Spleen (tissue), 11 donors: ENCODE measurements around the gene NTRK1. TPM values are rescaled to one million over a fixed set of nuclear protein-coding genes. Genes with fewer than 3 reads are reported as not detected.

Experiments
- DNase-seq: peaks from one replicate; pipeline ENCODE4 v3.0.0-alpha.2; 2020
- H3K27ac ChIP-seq, 8 donors: fragments of 200-600 bp; sonication (generic) in 7 of 8; 1 replicate in 4 of 8; 2 replicates in 4 of 8; pipeline versions ENCODE4 v1.5.0 to v1.8.0; 2016 to 2021; ENCODE audit warnings: inconsistent platforms in 4 of 8, mild to moderate bottlenecking in 4 of 8, moderate library complexity in 1 of 8
- H3K27me3 ChIP-seq, 7 donors: fragments of 200-600 bp; sonication (generic) in 6 of 7; replicated peaks in 1 of 7; 1 replicate in 4 of 7; 2 replicates in 3 of 7; pipeline versions ENCODE4 v1.5.0 to v1.8.0; 2016 to 2021; ENCODE audit warnings: inconsistent platforms in 3 of 7, mild to moderate bottlenecking in 1 of 7
- H3K36me3 ChIP-seq, 6 donors: fragments of 200-600 bp; sonication (generic) in 5 of 6; 1 replicate in 4 of 6; 2 replicates in 2 of 6; pipeline versions ENCODE4 v1.5.0 to v1.8.0; 2016 to 2021; ENCODE audit warnings: inconsistent platforms in 2 of 6
- H3K4me1 ChIP-seq, 6 donors: fragments of 200-600 bp; sonication (generic) in 5 of 6; 1 replicate in 3 of 6; 2 replicates in 3 of 6; pipeline versions ENCODE4 v1.5.0 to v1.8.0; 2016 to 2021; ENCODE audit warnings: inconsistent platforms in 3 of 6
- H3K4me3 ChIP-seq, 8 donors: fragments of 200-600 bp; sonication (generic) in 7 of 8; 1 replicate in 4 of 8; 2 replicates in 4 of 8; pipeline versions ENCODE4 v1.5.0 to v1.8.0; 2016 to 2021; ENCODE audit warnings: inconsistent platforms in 4 of 8, mild to moderate bottlenecking in 4 of 8, moderate library complexity in 2 of 8
- H3K9me3 ChIP-seq, 8 donors: fragments of 200-600 bp; sonication (generic) in 7 of 8; 1 replicate in 4 of 8; 2 replicates in 4 of 8; pipeline versions ENCODE4 v1.5.0 to v1.8.0; 2016 to 2021; ENCODE audit warnings: inconsistent platforms in 4 of 8
- CTCF ChIP-seq, 11 experiments: fragments of 200-600 bp in 7 of 11; fragments of 450-650 bp in 4 of 11; sonication (generic) in 4 of 11; IDR thresholded peaks in 8 of 11; conservative IDR thresholded peaks in 3 of 11; 1 replicate in 7 of 11; 2 replicates in 4 of 11; pipeline versions ENCODE4 v1.4.0 to v1.8.0; 2016 to 2021; ENCODE audit warnings: antibody characterized with exemption in 11 of 11, inconsistent platforms in 4 of 11, mild to moderate bottlenecking in 1 of 11
- POLR2A ChIP-seq, 3 donors: fragments of 450-650 bp; IDR thresholded peaks; one replicate each; pipeline ENCODE4 v1.5.1; 2017; ENCODE audit warnings: antibody characterized with exemption in 3 of 3, mild to moderate bottlenecking in 1 of 3
- POLR2AphosphoS5 ChIP-seq, 3 donors: sonication (generic); formaldehyde crosslinking; IDR thresholded peaks; one replicate each; pipeline ENCODE4 v1.5.1; 2017; ENCODE audit warnings: antibody characterized with exemption in 3 of 3
- WGBS, 5 donors: extraction: QIAGEN DNeasy Blood & Tissue Kit in 3 of 5; methylation state at CpG; one replicate each; pipeline versions ENCODE4 v1.1.5 to v1.1.7; 2013 to 2018; 5-methylcytosine and 5-hydroxymethylcytosine counted together
- intact Hi-C: fragments of 100-400 bp; cut with DNase I; formaldehyde crosslinking; loops from one replicate; pipeline ENCODE4 v1.15.0; 2023; ENCODE audit warnings: low total_unique reads
- polyA plus RNA-seq, 3 donors: library from polyadenylated mRNA; stranded (reverse); fragments of 200-250 nt; gene quantifications; one replicate each; pipeline ENCODE4 v1.2.1, GENCODE V29; 2013
- total RNA-seq, 7 donors: library from RNA; depleted of rRNA in 3 of 7; stranded (reverse); fragments of >200 nt in 3 of 7; fragmentation: NEBNext Ultra II Directional in 4 of 7; extraction: Animal tissue kit (Norgen Biotek cat#: 25700) in 4 of 7; gene quantifications; one replicate each; pipeline versions ENCODE4 v1.1.0 to v1.2.1, GENCODE V29; 2016 to 2021
- donor health status: healthy with polysubstance abuse.
- donor health status: DM: no; HTN: no; CAD: no; lungs with moderate emphysema.
- donor health status: DM: no; HTN: no; CAD: no.
- donor health status: Bipolar disorder and iron deficiency.
- donor health status: healthy.
- donor health status: DM: no; HTN: no; CAD: no.
- donor health status: DM: yes; HTN: yes; CAD: no.

The NTRK1 gene
- total and polyA plus RNA-seq, 10 donors = 0.09 to 1.4 (median 0.24) TPM; not detected in 4

GRCh38 chr1:156901590-156901900, 40.9 kb downstream of the NTRK1 start:
- TF ChIP-seq CTCF (IDR thresholded peaks at IDR 0.05 in 8 of 11, conservative IDR thresholded peaks at IDR 0.05 in 3 of 11) = no peak
- no peak for TF ChIP-seq POLR2AphosphoS5 (IDR thresholded peaks at IDR 0.05)
- TF ChIP-seq POLR2A (IDR thresholded peaks at IDR 0.05) = no peak
- intact Hi-C loops = no loop called here
- DNase-seq = no peak
- peaks cover 0 to 7% (median 0%) of the 10 kb centered on the region in 6 donors for H3K36me3 ChIP-seq
- no peaks in the 10 kb centered on the region for H3K9me3 ChIP-seq
- peaks cover 0 to 36% (median 0%) of the 10 kb centered on the region in 7 donors for H3K27me3 ChIP-seq
- peak overlapping the region in 5 of 8 donors; percentile 25 to 89 (median 68) for H3K27ac ChIP-seq
- 78 to 90% (median 87%) methylated on average over 4 of the region's 4 CpGs for WGBS, 5 donors
- H3K4me1 ChIP-seq = peaks cover 7 to 94% (median 49%) of the 10 kb centered on the region in 6 donors
- no peak overlapping the region for H3K4me3 ChIP-seq

- intact Hi-C loops = no loop called here
- TF ChIP-seq POLR2AphosphoS5 (IDR thresholded peaks at IDR 0.05) = no peak
- no peak for TF ChIP-seq POLR2A (IDR thresholded peaks at IDR 0.05)
- TF ChIP-seq CTCF (IDR thresholded peaks at IDR 0.05 in 8 of 11, conservative IDR thresholded peaks at IDR 0.05 in 3 of 11) = no peak
- Histone ChIP-seq H3K27ac (peak overlapping the region in 5 of 8 donors; percentile 15 to 89 (median 68)), H3K4me3 (no peak overlapping the region), H3K27me3 (peaks cover 0 to 36% (median 0%) of the 10 kb centered on the region in 7 donors), H3K4me1 (peaks cover 7 to 94% (median 47%) of the 10 kb centered on the region in 6 donors), H3K36me3 (peaks cover 0 to 14% (median 0%) of the 10 kb centered on the region in 6 donors), H3K9me3 (no peaks in the 10 kb centered on the region)
- no peak for DNase-seq
- 66 to 81% (median 77%) methylated on average over 22 to 23 of the region's 23 CpGs for WGBS, 5 donors
Measured at GRCh38 chr1:156901966-156902915, 41.6 kb downstream of the NTRK1 start.

GRCh38 chr1:156903328-156904091, 42.8 kb downstream of the NTRK1 start:
- DNase-seq = no peak
- intact Hi-C loops = no loop called here

GRCh38 chr1:156904187-156904959, 43.7 kb downstream of the NTRK1 start:
- peaks cover 0 to 19% (median 0%) of the 10 kb centered on the region in 7 donors for H3K27me3 ChIP-seq
- no peak for DNase-seq
- no peaks in the 10 kb centered on the region for H3K9me3 ChIP-seq
- TF ChIP-seq POLR2A (IDR thresholded peaks at IDR 0.05) (no peak), POLR2AphosphoS5 (IDR thresholded peaks at IDR 0.05) (no peak), CTCF (IDR thresholded peaks at IDR 0.05 in 8 of 11, conservative IDR thresholded peaks at IDR 0.05 in 3 of 11) (no peak)
- peaks cover 3 to 77% (median 29%) of the 10 kb centered on the region in 6 donors for H3K4me1 ChIP-seq
- peaks cover 0 to 34% (median 1%) of the 10 kb centered on the region in 6 donors for H3K36me3 ChIP-seq
- intact Hi-C loops = no loop called here
- peak overlapping the region in 7 of 8 donors; percentile 41 to 89 (median 52) for H3K27ac ChIP-seq
- 64 to 80% (median 79%) methylated on average over 18 to 19 of the region's 19 CpGs for WGBS, 5 donors
- no peak overlapping the region for H3K4me3 ChIP-seq

More at GRCh38 chr1:156903328-156904091, 42.8 kb downstream of the NTRK1 start:
- Histone ChIP-seq H3K36me3 (peaks cover 0 to 26% (median 0%) of the 10 kb centered on the region in 6 donors), H3K27ac (peak overlapping the region in 6 of 8 donors; percentile 44 to 89 (median 58)), H3K4me3 (no peak overlapping the region), H3K9me3 (no peaks in the 10 kb centered on the region), H3K27me3 (peaks cover 0 to 25% (median 0%) of the 10 kb centered on the region in 7 donors), H3K4me1 (peaks cover 5 to 85% (median 37%) of the 10 kb centered on the region in 6 donors)
- TF ChIP-seq POLR2A (IDR thresholded peaks at IDR 0.05) = no peak
- WGBS, 5 donors = 74 to 85% (median 79%) methylated on average over 15 of the region's 15 CpGs
